ENCODE measurements around the gene CDH13. TPM values are rescaled to one million over a fixed set of nuclear protein-coding genes. Genes with fewer than 3 reads are reported as not detected.

Gene CDH13
- polyA plus RNA-seq, 4 donors: 9.4 to 16.6 (median 13.4) TPM

- DNase-seq (ENCODE audit: low read depth in 4 of 4, low spot score in 2 of 4): no peak
Measured at GRCh38 chr16:82769845-82770244, 143.1 kb downstream of the CDH13 start.

GRCh38 chr16:82772215-82772614 lies 145.4 kb downstream of the CDH13 start:
- DNase-seq (ENCODE audit: low read depth in 4 of 4, low spot score in 2 of 4): no peak

- DNase-seq (ENCODE audit: low read depth in 4 of 4, low spot score in 2 of 4): no peak
Measured at GRCh38 chr16:82773018-82773417, 146.2 kb downstream of the CDH13 start.

- DNase-seq (ENCODE audit: low read depth in 4 of 4, low spot score in 2 of 4): no peak
Measured at GRCh38 chr16:82776470-82777146, 149.8 kb downstream of the CDH13 start.

- no peak for DNase-seq (ENCODE audit: low read depth in 4 of 4, low spot score in 2 of 4)
Measured at GRCh38 chr16:82782715-82783251, 156.0 kb downstream of the CDH13 start.

- DNase-seq (ENCODE audit: low read depth in 4 of 4, low spot score in 2 of 4): no peak
Measured at GRCh38 chr16:82783933-82784572, 157.3 kb downstream of the CDH13 start.

GRCh38 chr16:82784573-82784968 lies 157.8 kb downstream of the CDH13 start:
- DNase-seq (ENCODE audit: low read depth in 4 of 4, low spot score in 2 of 4): no peak

- DNase-seq (ENCODE audit: low read depth in 4 of 4, low spot score in 2 of 4): no peak
Measured at GRCh38 chr16:82788225-82788624, 161.5 kb downstream of the CDH13 start.

- no peak for DNase-seq (ENCODE audit: low read depth in 4 of 4, low spot score in 2 of 4)
Measured at GRCh38 chr16:82788919-82789318, 162.2 kb downstream of the CDH13 start.

GRCh38 chr16:82792693-82793092 lies 165.9 kb downstream of the CDH13 start:
- DNase-seq (ENCODE audit: low read depth in 4 of 4, low spot score in 2 of 4): no peak

GRCh38 chr16:82793528-82794245 lies 166.9 kb downstream of the CDH13 start:
- no peak for DNase-seq (ENCODE audit: low read depth in 4 of 4, low spot score in 2 of 4)

- no peak for DNase-seq (ENCODE audit: low read depth in 4 of 4, low spot score in 2 of 4)
Measured at GRCh38 chr16:82796047-82796446, 169.3 kb downstream of the CDH13 start.

GRCh38 chr16:82801361-82801760 lies 174.6 kb downstream of the CDH13 start:
- DNase-seq (ENCODE audit: low read depth in 4 of 4, low spot score in 2 of 4): no peak

GRCh38 chr16:82805866-82806265 lies 179.1 kb downstream of the CDH13 start:
- no peak for DNase-seq (ENCODE audit: low read depth in 4 of 4, low spot score in 2 of 4)

GRCh38 chr16:82807311-82807710 lies 180.5 kb downstream of the CDH13 start:
- peak; percentile 36 to 61 (median 47) for DNase-seq (ENCODE audit: low read depth in 4 of 4, low spot score in 2 of 4)

GRCh38 chr16:82808036-82808435 lies 181.3 kb downstream of the CDH13 start:
- DNase-seq (ENCODE audit: low read depth in 4 of 4, low spot score in 2 of 4): no peak

GRCh38 chr16:82810077-82810476 lies 183.3 kb downstream of the CDH13 start:
- no peak for DNase-seq (ENCODE audit: low read depth in 4 of 4, low spot score in 2 of 4)

GRCh38 chr16:82814059-82814458 lies 187.3 kb downstream of the CDH13 start:
- no peak for DNase-seq (ENCODE audit: low read depth in 4 of 4, low spot score in 2 of 4)

- no peak for DNase-seq (ENCODE audit: low read depth in 4 of 4, low spot score in 2 of 4)
Measured at GRCh38 chr16:82819286-82819685, 192.5 kb downstream of the CDH13 start.

GRCh38 chr16:82820855-82821254 lies 194.1 kb downstream of the CDH13 start:
- no peak for DNase-seq (ENCODE audit: low read depth in 4 of 4, low spot score in 2 of 4)

GRCh38 chr16:82824408-82824807 lies 197.6 kb downstream of the CDH13 start:
- DNase-seq (ENCODE audit: low read depth in 4 of 4, low spot score in 2 of 4): no peak

- DNase-seq (ENCODE audit: low read depth in 4 of 4, low spot score in 2 of 4): no peak
Measured at GRCh38 chr16:82829301-82829700, 202.5 kb downstream of the CDH13 start.

All from left renal cortex interstitium (tissue), 4 donors.